Osteoblast (primary cell): ENCODE results near the gene MYO3A. TPM values are rescaled to one million over a fixed set of nuclear protein-coding genes. Genes with fewer than 3 reads are reported as not detected.

Source experiments
- DNase-seq: peaks from one replicate; pipeline ENCODE4 v3.0.0; 2011; ENCODE audit warnings: low spot score, mixed read lengths; ENCODE audit not compliant: insufficient read length; ENCODE audit errors: missing footprints
- H2AFZ ChIP-seq: 2 replicates; pipeline ENCODE4 v1.6.0; 2011; ENCODE audit warnings: mild to moderate bottlenecking, low read length
- H3K27ac ChIP-seq: 2 replicates; pipeline ENCODE4 v1.5.1; 2011; ENCODE audit warnings: mild to moderate bottlenecking, low read depth, low read length, moderate library complexity
- H3K27me3 ChIP-seq: 2 replicates; pipeline ENCODE4 v1.6.0; 2012; ENCODE audit warnings: mild to moderate bottlenecking, control low read depth, inconsistent platforms, low read length, moderate library complexity; ENCODE audit not compliant: insufficient read depth
- H3K36me3 ChIP-seq: 2 replicates; pipeline ENCODE4 v1.5.1; 2011; ENCODE audit warnings: mild to moderate bottlenecking, low read length, control low read depth, moderate library complexity; ENCODE audit not compliant: insufficient read depth
- H3K4me1 ChIP-seq: 2 replicates; pipeline ENCODE4 v1.5.1; 2011; ENCODE audit warnings: mild to moderate bottlenecking, low read length, control low read depth, moderate library complexity; ENCODE audit not compliant: insufficient read depth
- H3K4me2 ChIP-seq: 2 replicates; pipeline ENCODE4 v1.6.0; 2011; ENCODE audit warnings: mild to moderate bottlenecking, low read length; ENCODE audit not compliant: insufficient read depth
- H3K4me3 ChIP-seq: fragments of 200-600 bp; sonication (generic); 3 replicates; pipeline ENCODE4 v1.5.1; 2012; ENCODE audit warnings: mild to moderate bottlenecking, low read length, inconsistent platforms; ENCODE audit not compliant: insufficient read depth
- H3K79me2 ChIP-seq: 2 replicates; pipeline ENCODE4 v1.6.0; 2012; ENCODE audit warnings: mild to moderate bottlenecking, low read length, control low read depth, inconsistent platforms; ENCODE audit not compliant: insufficient read depth
- H3K9me3 ChIP-seq: 2 replicates; pipeline ENCODE4 v1.5.1; 2011; ENCODE audit warnings: low read depth, low read length, control low read depth
- H4K20me1 ChIP-seq: 2 replicates; pipeline ENCODE4 v1.6.0; 2012; ENCODE audit warnings: mild to moderate bottlenecking, low read length, control low read depth; ENCODE audit not compliant: insufficient read depth
- CTCF ChIP-seq: IDR thresholded peaks from 2 replicates; pipeline ENCODE4 v1.5.1; 2011; ENCODE audit warnings: mild to moderate bottlenecking, low read depth, low read length, moderate library complexity; ENCODE audit errors: extremely low read depth
- total RNA-seq: library from RNA; depleted of rRNA; stranded (reverse); fragments of >200 nt; gene quantifications from 2 replicates; pipeline ENCODE4 v1.2.3, GENCODE V29; 2012

MYO3A gene
- total RNA-seq, 1 donor: not detected

- Histone ChIP-seq H3K4me1 (no peaks in the 10 kb centered on the region), H2AFZ (no peak overlapping the region), H4K20me1 (no peaks in the 10 kb centered on the region), H3K4me3 (no peak overlapping the region), H3K9me3 (no peaks in the 10 kb centered on the region), H3K4me2 (no peak overlapping the region), H3K79me2 (no peaks in the 10 kb centered on the region), H3K27me3 (peaks cover 53% of the 10 kb centered on the region), H3K36me3 (no peaks in the 10 kb centered on the region), H3K27ac (no peak overlapping the region)
- no peak for TF ChIP-seq CTCF
- peak; percentile 47 for DNase-seq
Measured at GRCh38 chr10:26214551-26215395, 280.7 kb downstream of the MYO3A start.

GRCh38 chr10:26215396-26215934, 281.4 kb downstream of the MYO3A start:
- Histone ChIP-seq H4K20me1 (no peaks in the 10 kb centered on the region), H3K36me3 (no peaks in the 10 kb centered on the region), H2AFZ (no peak overlapping the region), H3K27me3 (peaks cover 53% of the 10 kb centered on the region), H3K4me1 (no peaks in the 10 kb centered on the region), H3K27ac (no peak overlapping the region), H3K79me2 (no peaks in the 10 kb centered on the region), H3K4me3 (no peak overlapping the region), H3K4me2 (no peak overlapping the region), H3K9me3 (no peaks in the 10 kb centered on the region)
- no peak for DNase-seq
- no peak for TF ChIP-seq CTCF

GRCh38 chr10:26215935-26216584, 282.0 kb downstream of the MYO3A start:
- Histone ChIP-seq H3K9me3 (no peaks in the 10 kb centered on the region), H3K79me2 (no peaks in the 10 kb centered on the region), H2AFZ (no peak overlapping the region), H3K4me3 (no peak overlapping the region), H4K20me1 (no peaks in the 10 kb centered on the region), H3K36me3 (no peaks in the 10 kb centered on the region), H3K4me1 (no peaks in the 10 kb centered on the region), H3K27me3 (peaks cover 53% of the 10 kb centered on the region), H3K4me2 (peak overlapping the region; percentile 13), H3K27ac (no peak overlapping the region)
- no peak for DNase-seq
- TF ChIP-seq CTCF: no peak
